HG03135 (cell line): ENCODE data around the gene AIF1L.
"Not testable (repeated sequence)": the region's sequence is repeated elsewhere in the genome, so short reads cannot be mapped to it uniquely, and the experiment has no call there.

ENCODE experiments used
- ATAC-seq: cut with Tn5 transposase; IDR thresholded peaks from one replicate; pipeline ENCODE4 v1.9.1; 2021; ENCODE audit warnings: mild to moderate bottlenecking, moderate library complexity; ENCODE audit not compliant: unreplicated experiment

AIF1L gene

DNA sequence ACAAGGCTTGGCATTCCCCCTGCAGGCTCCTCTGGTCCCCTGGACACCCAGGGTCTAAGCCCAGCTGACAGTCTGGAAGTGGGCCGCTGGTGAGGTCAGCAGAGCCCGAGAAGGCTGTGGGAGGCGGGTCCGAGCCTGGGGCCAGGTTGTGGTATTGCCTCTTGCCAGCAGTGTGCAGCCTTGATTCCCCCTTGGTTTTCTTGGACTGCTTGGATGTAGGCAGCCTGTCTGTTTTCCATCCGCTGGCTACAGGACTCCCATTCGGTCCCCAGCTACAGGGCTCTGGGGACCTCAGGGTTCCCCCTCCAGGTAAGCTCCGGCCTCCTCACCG, 1.6 kb downstream of the AIF1L start:
- no peak for ATAC-seq

GRCh38 chr9:131098391-131099101, 2.2 kb downstream of the AIF1L start:
- no peak for ATAC-seq

GRCh38 chr9:131099102-131099606, 2.8 kb downstream of the AIF1L start:
- ATAC-seq, result no peak

- not testable (repeated sequence) for ATAC-seq
Observed at GRCh38 chr9:131099845-131100244, 3.5 kb downstream of the AIF1L start.

GRCh38 chr9:131100445-131100844, 4.1 kb downstream of the AIF1L start:
- ATAC-seq, result no peak

DNA sequence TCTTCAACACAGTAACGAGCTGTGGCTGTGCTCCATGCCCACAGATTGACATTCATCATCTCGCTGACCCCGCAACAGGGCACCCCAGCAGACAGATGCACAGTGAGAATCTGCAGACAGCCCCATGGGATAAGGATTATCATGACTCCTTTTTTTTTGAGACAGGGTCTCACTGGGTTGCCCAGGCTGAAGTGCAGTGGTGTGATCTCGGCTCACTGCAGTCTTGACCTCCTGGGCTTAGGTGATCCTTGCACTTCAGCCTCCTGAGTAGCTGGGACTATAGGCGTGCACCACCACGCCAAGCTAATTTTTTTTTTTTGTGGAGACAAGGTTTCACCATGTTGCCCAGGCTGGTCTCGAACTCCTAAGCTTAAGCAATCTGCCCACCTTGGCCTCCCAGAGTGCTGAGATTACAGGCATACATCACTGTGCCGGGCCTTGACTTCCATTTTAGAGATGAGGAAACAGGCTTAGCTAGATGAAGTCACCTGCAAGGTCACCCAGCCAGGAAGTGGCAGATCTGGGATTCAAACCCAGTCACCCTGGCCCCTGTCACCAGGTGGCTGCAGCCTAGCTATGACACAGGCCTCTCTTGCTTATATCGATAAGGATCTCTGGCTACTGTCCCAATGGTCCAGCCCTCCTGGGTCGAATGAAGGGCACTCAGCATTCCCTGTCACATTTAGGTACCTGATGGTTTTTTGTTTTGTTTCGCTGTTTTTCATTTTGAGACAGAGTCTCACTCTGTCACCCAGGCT, 5.1 kb downstream of the AIF1L start:
- no peak for ATAC-seq

DNA sequence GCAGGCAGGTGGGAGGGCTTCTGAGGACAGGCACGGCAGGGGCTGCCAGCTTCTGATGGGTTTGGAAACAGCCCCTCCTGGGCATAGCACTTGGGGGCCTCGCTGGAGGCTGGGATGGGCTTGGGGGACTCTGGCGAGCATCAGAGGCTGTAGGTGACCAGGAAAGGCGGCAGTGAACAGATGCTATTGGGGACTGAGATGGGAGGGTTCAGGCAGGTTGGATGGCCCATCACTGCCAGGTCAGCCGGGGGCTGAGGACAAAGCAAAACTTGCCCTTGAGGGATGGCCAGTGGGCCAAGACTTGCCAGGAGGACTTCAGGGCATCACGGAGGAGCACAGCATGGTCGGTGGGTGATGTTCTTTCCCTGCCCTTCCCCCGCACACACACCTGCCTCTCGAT, 6.7 kb downstream of the AIF1L start:
- no peak for ATAC-seq

DNA sequence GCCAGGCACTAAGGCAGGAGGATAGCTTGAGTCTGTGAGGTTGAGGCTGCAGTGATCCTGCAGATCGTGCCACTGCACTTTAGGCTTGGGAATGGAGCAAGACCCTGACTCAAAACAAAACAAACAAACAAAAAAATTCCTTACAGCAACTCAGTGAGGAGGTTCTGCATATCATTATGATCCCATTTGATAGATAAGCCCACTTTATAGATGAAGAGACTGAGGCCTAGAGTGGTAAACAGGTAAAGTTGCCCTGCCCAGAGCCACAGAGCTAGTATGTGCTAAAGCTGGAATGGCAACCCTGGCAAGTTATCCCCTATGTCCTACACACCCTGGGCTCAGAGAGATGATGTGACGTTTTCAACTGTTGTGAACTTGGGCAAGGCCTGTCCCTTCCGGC, 7.2 kb downstream of the AIF1L start:
- no peak for ATAC-seq

DNA sequence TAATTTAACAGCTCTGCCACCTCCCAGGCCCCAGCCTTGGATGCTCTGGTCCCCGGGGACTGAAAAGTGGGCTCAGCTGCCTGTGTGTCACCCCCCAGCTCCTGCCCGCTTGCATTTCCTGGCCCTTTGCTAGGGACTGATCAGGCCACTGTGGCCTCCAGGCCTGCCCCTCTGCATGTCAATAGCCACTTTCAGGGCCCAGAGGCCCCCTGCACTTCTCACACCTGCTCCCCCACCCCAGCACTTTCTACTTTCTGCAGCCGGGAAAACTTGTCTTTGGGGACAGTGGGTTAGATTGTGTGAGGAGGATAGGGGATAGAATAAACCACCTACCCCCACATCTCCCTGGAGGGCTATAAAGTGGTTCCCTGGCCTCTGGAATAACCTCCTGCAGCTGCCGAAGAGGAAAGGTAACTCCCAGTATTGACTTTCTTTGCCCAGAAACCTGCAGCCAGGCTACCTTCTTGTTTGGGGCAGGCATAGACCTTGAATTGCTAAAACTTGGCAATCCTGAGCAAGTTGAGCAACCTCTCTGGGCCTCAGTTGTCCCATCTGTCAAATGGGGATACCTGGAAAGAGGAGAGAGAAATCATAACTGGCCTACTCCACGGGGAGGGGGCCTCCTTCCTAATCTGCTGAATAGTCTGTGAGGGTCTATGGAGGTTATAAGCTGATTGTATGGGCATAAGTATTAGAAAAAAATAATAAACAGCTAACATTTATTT, 7.8 kb downstream of the AIF1L start:
- ATAC-seq, result no peak

DNA sequence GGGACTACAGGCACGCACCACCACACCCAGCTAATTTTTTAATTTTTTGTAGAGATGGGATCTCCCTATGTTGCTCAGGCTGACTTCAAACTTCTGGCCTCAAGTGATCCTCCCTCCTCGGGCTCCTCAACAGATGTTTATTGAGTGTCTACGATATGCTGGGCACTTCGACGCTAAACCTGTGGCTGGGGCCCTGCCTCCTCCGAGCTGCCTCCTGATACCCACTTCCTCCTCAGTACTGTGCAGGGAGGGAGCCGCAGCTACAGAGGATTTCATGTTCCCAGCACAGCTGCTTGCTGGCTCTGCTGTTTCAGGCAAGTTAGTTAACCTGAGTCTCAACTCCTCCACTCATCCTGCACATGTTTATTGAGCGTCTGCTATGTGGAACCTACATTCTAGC, 9.6 kb downstream of the AIF1L start:
- no peak for ATAC-seq

GRCh38 chr9:131107760-131108159, 11.4 kb downstream of the AIF1L start:
- no peak for ATAC-seq

GRCh38 chr9:131111186-131111853, 15.0 kb downstream of the AIF1L start:
- no peak for ATAC-seq

- no peak for ATAC-seq
Observed at GRCh38 chr9:131111854-131112311, 15.6 kb downstream of the AIF1L start.

DNA sequence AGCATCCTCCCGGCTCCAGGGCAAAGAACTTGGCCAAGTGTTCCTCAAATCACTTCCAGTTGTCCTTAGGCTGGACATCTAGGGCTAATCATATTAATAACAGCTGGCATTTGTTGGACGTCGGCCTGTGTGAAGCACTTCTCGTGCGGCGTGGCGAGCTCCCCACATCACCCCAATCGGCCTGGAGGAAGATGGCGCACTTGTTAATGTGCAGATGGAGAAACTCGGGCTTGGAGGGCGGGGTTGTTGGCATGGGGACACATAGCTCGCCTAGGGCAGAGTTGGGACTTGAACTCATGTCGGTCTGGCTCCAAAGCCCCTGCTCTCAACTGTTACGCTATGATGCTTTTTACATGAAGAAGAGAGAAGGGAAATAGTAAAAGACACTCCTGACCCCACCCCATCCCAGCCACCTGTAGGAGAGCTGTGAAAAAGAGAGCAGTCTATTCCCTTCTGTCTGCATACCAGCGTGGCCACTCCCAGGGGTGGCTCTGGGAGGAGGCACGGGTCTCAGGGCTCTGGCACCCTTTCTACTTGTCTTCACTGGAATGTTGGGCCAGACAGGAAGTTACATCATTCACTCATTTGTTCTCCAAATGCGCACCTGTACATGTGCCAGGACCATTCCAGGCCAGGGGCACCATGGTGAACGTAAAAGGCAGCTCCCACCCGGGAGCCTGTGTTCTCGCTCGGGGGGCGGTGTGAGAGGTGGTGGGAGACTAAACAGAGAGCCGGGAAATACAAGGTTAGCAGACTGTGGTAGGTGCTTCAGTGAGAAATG, 16.2 kb downstream of the AIF1L start:
- ATAC-seq, result no peak

DNA sequence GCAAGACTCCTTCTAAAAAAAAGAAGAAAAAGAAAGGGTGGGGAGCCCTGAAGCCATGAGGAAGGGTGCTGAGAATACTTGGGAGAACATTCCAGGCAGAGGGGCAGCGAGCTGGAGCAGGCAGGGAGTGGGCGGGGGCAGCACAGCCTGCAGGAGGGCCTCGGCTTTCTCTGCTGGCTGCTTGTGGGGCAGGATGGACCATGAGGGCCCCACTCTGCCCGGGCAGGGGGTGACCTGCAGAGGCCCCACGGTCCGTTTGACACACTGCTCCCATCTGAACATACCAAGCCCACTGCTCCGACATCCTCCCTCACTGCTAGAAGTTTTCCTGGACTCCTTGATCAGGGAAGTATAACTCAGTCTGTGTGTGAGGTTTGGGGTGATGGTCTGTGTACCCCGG, 17.3 kb downstream of the AIF1L start:
- no peak for ATAC-seq

DNA sequence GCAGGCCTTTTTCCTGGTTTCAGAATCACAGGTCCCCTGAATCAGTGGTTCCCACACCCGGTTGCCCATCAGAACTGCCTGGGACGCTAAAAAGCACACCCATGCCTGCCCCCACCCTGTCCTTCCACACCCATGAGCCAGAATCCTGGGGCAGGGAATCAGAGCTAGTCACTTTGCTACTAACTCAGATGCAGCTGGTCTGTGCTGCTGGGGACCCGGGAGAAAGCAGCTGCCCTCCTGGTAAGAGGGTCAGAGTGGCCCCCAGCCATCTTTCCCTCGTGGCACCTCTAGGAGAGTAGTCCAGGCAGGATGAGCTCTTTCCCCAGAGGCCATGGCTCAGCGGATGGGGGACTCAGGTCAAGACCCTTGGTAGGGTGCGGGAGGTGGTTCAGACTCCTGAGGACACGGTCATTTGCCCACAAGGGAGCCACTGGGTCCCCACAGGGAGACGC, 17.8 kb downstream of the AIF1L start:
- no peak for ATAC-seq

- ATAC-seq, result not testable (repeated sequence)
Observed at GRCh38 chr9:131115360-131115742, 19.0 kb downstream of the AIF1L start.

- no peak for ATAC-seq
Observed at GRCh38 chr9:131116281-131117120, 20.2 kb downstream of the AIF1L start.

- no peak for ATAC-seq
Observed at GRCh38 chr9:131117121-131117761, 20.9 kb downstream of the AIF1L start.
